Measurements from ENCODE around the gene MMP2. TPM values are rescaled to one million over a fixed set of nuclear protein-coding genes. Genes with fewer than 3 reads are reported as not detected.

MMP2 gene
- total RNA-seq, 1 donor from 2014 or later: 87.4 TPM

DNA sequence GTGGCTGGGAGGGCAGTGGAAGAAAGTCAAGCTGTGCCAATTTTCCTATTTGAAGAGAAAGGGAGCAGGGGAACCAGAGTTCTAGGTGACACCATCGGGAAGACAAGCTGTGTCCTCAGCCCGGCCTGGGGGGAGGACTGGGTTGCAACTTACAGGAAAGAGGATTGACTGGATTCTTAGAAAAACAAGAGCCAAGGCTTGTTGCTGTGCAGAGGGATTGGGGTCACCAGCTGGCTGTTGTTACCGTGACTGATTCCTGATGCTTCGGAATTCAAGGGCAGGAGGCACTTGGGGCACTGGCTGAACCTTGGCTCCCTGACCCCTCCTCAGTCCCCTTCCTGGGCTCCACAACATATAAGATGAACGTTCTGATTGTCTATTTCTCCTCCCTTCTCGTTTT lies 16.8 kb upstream of the MMP2 start:
- H3K4me3 ChIP-seq: no peak overlapping the region
- DNase-seq: no peak
- H3K36me3 ChIP-seq: no peaks in the 10 kb centered on the region
- H3K4me1 ChIP-seq: no peaks in the 10 kb centered on the region
- H3K27me3 ChIP-seq (ENCODE audit: low read depth): no peaks in the 10 kb centered on the region
- TF ChIP-seq, protein P1, sequence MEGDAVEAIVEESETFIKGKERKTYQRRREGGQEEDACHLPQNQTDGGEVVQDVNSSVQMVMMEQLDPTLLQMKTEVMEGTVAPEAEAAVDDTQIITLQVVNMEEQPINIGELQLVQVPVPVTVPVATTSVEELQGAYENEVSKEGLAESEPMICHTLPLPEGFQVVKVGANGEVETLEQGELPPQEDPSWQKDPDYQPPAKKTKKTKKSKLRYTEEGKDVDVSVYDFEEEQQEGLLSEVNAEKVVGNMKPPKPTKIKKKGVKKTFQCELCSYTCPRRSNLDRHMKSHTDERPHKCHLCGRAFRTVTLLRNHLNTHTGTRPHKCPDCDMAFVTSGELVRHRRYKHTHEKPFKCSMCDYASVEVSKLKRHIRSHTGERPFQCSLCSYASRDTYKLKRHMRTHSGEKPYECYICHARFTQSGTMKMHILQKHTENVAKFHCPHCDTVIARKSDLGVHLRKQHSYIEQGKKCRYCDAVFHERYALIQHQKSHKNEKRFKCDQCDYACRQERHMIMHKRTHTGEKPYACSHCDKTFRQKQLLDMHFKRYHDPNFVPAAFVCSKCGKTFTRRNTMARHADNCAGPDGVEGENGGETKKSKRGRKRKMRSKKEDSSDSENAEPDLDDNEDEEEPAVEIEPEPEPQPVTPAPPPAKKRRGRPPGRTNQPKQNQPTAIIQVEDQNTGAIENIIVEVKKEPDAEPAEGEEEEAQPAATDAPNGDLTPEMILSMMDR (IDR thresholded peaks at IDR 0.05; ENCODE audit: borderline replicate concordance): no peak
- H3K27ac ChIP-seq (replicated peaks): no peak overlapping the region
- no peaks in the 10 kb centered on the region for H3K9me3 ChIP-seq (replicated peaks)
- intact Hi-C loops (cut with micrococcal nuclease): no loop called here

DNA sequence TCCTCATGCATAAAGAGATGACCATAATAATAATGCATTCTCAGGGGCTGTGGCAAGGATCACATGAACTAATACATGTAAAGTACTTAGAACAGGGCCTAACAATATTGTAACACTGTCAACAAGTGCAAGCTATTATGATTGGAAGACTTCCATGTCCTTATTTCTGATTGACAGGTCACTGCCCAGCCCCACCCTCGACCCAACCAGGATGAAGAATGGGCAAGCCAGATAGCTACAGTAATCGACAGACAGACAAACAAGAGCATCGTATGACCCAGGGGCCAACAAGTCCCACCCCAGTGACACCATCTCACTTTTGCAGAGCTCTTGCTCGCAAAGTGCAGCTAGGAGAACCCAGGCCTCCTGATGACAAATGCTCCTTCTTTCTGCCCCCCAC lies 14.6 kb upstream of the MMP2 start:
- TF ChIP-seq, protein P1 (IDR thresholded peaks at IDR 0.05; ENCODE audit: borderline replicate concordance): no peak
- H3K4me1 ChIP-seq: no peaks in the 10 kb centered on the region
- DNase-seq: no peak
- intact Hi-C loops (cut with micrococcal nuclease): loop anchor here (2.0 kb wide), 1 partner anchor 78 kb away; no protein-coding TSS in a partner anchor
- no peak overlapping the region for H3K27ac ChIP-seq (replicated peaks)
- no peaks in the 10 kb centered on the region for H3K36me3 ChIP-seq
- peaks cover 10% of the 10 kb centered on the region for H3K27me3 ChIP-seq (ENCODE audit: low read depth)
- no peak overlapping the region for H3K4me3 ChIP-seq
- no peaks in the 10 kb centered on the region for H3K9me3 ChIP-seq (replicated peaks)

DNA sequence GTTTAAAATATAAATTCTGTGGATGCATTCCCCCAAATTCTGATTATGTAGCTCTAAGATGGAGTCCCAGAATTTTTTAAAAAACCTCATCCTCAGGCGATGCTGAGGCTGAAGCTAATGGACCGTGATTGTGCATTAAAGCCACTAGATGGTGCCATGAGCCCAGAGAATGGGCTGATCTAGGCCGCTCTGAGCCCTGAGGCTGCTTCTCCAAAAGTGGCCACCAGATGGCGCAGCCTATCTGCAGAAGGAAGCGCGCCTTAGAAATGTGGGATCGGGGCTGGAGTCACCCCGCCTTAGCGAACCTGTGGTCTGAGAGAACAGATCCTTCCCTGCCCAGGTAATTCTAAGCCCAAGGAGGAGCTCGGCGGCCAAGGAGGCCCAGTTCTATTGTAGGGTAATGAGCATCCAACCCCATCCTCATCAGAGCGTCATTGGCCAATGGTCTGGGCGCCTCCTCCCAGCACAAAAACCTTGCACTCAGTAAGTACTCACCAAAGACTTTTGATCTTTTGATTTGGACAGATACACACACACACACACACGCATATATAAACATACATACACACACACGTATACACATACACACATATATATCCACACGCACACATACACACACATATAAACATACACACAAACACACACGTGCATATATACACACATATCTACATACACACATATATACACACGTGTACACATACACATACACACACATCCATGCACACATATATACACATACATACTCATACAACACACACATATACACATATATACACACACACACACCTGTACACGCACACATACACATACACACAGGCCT lies 13.7 kb upstream of the MMP2 start:
- Histone ChIP-seq H3K27me3 (ENCODE audit: low read depth) (peaks cover 10% of the 10 kb centered on the region), H3K27ac (replicated peaks) (no peak overlapping the region), H3K9me3 (replicated peaks) (no peaks in the 10 kb centered on the region), H3K4me1 (no peaks in the 10 kb centered on the region), H3K4me3 (peak overlapping the region; percentile 14), H3K36me3 (no peaks in the 10 kb centered on the region)
- TF ChIP-seq, protein P1 (IDR thresholded peaks at IDR 0.05; ENCODE audit: borderline replicate concordance): peak; percentile 100
- intact Hi-C loops (cut with micrococcal nuclease): loop anchor here (2.0 to 5.0 kb wide), 2 partner anchors 78 to 237 kb away; no protein-coding TSS in a partner anchor
- DNase-seq: peak; percentile 85

DNA sequence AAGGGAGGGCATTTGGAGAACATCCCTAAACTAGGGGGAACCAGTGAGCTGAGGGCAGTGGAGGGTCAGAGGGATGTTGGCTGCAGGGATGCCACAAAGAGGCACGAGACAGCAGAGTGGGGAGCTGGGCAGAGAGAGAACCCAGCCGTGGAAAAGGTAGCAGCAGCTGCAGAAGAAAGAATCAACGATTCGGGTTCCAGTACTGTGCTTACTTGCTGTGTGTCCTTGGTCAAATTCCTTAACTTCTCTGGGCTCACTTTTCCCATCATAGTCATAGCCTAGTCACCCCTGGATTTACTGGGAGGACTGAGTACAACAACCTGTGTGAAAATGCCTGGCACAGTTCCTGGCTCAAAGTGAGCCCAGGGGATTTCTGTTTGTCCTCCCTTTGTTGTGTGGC lies 12.8 kb upstream of the MMP2 start:
- no peak for DNase-seq
- TF ChIP-seq, protein P1 (IDR thresholded peaks at IDR 0.05; ENCODE audit: borderline replicate concordance): no peak

GRCh38 chr16:55467898-55468297 lies 11.1 kb upstream of the MMP2 start:
- no peak overlapping the region for H3K4me3 ChIP-seq
- intact Hi-C loops (cut with micrococcal nuclease): loop anchor here (5.0 kb wide), 1 partner anchor 234 kb away; no protein-coding TSS in a partner anchor
- H3K27ac ChIP-seq (replicated peaks): no peak overlapping the region
- peaks cover 10% of the 10 kb centered on the region for H3K27me3 ChIP-seq (ENCODE audit: low read depth)
- H3K4me1 ChIP-seq: peaks cover 9% of the 10 kb centered on the region
- TF ChIP-seq, protein P1 (IDR thresholded peaks at IDR 0.05; ENCODE audit: borderline replicate concordance): no peak
- no peaks in the 10 kb centered on the region for H3K36me3 ChIP-seq
- no peaks in the 10 kb centered on the region for H3K9me3 ChIP-seq (replicated peaks)
- DNase-seq: no peak

More for the DNA sequence above, 12.8 kb upstream of the MMP2 start:
- Histone ChIP-seq H3K27me3 (ENCODE audit: low read depth) (peaks cover 10% of the 10 kb centered on the region), H3K9me3 (replicated peaks) (no peaks in the 10 kb centered on the region), H3K4me3 (no peak overlapping the region), H3K36me3 (no peaks in the 10 kb centered on the region), H3K27ac (replicated peaks) (no peak overlapping the region), H3K4me1 (peaks cover 9% of the 10 kb centered on the region)
- intact Hi-C loops (cut with micrococcal nuclease): loop anchor here (5.0 kb wide), 1 partner anchor 236 kb away; no protein-coding TSS in a partner anchor
